Raji (cell line): ENCODE measurements around the gene CHML.

ENCODE experiments used
- POLR2A ChIP-seq: IDR thresholded peaks from 2 replicates; pipeline ENCODE4 v1.6.1; 2011; ENCODE audit warnings: low read depth, low read length, control low read depth; ENCODE audit not compliant: insufficient read depth

Gene CHML

GRCh38 chr1:241632987-241633386, 7.2 kb downstream of the CHML start:
- TF ChIP-seq POLR2A, result no peak

GRCh38 chr1:241631674-241632073, 8.5 kb downstream of the CHML start:
- TF ChIP-seq POLR2A, result no peak

DNA sequence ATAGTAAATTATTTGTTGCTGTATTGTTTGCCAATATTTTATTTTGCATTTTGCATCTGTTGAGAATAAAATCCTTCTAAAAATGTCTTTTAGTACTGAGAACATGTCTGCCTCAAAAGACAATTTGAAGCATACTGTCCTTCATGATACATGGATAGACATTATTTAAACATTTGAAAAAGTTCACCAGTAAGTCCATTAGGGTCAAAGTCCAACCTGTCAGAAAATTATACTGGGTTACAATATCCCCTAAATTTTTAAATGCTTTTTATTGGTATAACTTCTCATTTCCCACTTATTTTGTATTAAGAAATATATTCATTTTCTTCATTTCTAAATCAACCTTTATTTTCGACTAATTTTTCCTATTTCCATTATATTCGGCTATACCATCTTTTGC, 9.3 kb downstream of the CHML start:
- TF ChIP-seq POLR2A, result no peak

DNA sequence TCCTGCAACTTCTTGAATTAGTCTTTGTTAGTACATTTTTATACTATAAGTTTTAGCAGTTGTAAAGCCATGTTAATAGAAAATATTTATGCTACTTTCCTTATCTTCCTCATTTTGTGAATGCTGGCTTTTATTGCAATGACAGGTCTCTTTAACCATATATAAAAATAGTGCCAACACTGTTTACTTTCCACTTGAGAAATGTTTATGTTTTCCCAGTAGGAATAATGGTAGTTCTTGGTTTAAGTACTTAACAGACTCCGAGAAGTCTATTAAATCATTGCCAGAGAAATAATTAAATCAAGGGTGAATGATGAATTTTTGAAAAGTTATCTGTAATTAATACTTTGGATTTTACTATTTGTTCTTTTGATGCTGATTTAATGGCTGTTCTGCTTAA, 9.7 kb downstream of the CHML start:
- TF ChIP-seq POLR2A, result no peak

DNA sequence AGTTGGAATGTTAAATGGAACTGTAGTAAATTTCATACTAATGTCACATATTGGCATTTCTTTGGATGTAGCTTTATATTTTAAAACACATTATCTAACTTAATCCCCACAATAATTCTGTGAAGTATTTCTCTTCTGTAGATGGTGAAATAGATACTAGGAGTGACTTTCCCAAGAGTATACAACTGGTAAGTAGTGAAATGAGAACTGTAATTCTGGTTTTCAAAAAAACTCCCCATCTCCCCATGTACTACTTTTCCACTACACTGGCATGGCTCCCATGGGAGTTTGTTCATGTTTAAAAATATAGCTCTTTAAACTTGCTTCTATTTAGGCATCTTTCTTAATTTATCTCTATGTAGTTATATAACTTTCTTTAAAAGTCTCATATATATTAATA, 10.2 kb downstream of the CHML start:
- no peak for TF ChIP-seq POLR2A

DNA sequence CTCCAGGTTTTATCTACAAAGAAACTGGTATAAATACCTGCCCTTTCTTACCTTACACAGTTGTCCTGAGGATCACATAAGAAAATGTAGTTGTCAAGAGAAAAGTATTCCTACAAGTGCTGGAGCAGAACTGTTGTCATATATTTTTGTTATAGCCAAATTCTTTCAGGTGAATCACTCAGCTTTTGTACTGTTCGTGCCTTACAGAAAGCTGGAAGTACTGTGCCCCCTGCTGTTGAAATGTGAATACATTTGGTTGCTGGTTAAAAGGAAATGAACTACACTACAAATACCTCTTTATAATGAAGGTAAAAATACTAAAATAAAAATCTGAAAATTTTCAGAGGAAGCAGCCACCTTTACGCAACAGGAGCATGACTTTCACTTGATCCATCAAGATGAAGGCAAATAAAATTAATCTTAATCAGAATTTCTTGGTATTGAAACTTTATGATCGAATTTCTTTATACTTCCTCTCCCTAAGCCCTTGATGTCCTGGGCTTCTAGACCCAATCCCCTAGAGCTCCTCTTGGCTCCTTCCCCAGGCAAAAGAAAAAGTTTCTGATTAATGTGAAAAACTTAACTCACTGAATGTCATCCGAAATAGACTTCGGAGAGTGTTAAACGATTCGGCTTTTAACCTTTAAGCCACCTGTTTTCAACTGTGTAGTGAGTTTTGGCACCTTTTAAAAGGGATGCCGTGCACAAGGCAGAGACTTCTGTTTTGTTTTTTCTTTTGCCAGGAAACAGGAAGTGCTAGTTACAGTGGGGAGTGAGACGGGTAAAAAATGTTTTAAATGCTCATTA, 12.5 kb downstream of the CHML start:
- TF ChIP-seq POLR2A, result no peak

DNA sequence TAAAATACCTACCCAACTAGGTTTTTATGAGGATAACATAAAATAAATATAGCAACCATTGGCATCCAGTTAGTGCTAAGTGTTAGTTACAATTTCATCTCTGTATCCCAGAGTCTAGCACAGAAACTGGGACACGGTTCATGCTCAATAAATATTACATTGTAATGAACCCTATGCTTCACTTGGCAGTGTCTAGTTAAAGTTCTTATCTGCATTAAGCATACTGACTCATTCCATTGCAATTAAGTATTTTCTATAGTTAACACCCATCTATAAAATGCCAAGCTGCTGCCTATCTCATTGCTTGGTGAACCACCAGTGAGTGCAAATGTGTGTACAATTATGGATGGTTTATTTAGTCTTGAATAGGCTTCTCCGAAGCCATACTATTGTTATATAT, 15.2 kb downstream of the CHML start:
- TF ChIP-seq POLR2A, result no peak

DNA sequence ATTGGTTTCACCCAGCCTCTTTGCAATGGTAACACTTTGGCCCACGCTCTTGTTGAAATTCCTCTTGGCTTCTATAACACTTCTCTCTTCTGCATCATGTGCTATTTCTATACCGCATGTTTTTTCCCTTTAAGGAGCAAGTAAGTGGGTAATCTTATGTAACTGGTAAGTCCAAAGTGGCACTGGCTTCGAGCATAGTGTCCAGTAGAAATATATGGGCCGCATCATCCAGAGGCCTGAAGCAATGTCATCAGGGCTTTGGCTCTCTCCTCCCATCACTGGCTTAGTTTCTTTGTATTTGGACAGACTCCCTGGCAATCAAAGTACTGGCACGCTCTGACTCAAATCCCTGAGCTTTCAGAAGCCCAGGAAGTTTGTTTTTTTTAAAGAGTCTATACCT, 17.5 kb downstream of the CHML start:
- TF ChIP-seq POLR2A, result no peak

DNA sequence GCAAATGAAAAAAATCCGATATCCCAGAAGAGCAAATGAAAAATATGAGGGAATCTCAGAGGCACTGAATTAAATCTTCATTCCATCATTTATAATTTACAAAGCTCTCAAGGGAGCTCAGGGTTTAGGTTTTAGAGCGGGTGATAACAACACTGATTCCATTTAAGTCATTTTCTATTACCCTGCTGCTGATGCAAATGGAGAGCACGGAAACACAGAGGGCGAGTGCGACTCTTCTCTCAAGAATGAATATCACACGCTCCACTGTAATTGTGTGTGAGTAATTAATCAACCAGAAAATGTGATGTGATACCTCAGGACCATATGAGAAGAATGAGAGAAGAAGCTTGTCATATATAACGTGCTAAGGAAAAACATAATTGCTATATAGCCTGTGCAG, 22.7 kb downstream of the CHML start:
- no peak for TF ChIP-seq POLR2A

- TF ChIP-seq POLR2A, result no peak
Observed at GRCh38 chr1:241615043-241615974, 24.9 kb downstream of the CHML start.

DNA sequence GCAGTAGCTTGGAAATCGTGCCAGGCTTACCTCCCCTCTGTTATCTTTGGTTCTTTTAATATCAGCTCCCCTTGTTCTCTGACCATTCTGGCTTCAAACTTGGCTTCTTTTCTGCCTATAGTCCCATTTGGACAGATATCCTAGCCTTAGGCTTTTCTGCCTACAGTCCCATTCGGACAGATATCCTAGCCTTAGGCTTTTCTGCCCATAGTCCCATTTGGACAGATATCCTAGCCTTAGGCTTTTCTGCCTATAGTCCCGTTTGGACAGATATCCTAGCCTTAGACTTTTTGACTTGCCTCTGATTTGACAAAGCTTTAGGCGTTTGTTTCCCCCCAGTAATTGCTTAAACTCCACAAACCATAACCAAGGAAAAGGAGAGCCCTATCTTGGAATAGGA, 25.6 kb downstream of the CHML start:
- no peak for TF ChIP-seq POLR2A

DNA sequence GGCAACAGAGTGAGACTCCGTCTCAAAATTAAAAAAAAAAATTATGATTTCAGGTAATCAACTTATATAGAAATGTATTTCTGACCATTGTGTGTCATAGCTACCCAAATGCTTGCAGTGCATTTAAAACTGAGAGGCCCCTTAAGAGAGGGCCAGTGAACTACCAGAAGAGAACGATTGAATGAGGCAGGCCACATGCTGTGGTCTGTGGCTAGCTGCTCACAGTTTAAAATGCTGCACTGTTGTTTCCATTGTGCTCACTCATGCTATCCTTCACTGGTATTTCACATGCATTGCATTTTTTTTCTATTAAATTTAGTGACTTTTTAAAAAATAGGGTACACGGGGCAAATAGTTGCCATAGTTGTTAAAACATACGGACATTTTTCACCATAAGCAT, 26.0 kb downstream of the CHML start:
- no peak for TF ChIP-seq POLR2A

- TF ChIP-seq POLR2A, result no peak
Observed at GRCh38 chr1:241612533-241613477, 27.4 kb downstream of the CHML start.

DNA sequence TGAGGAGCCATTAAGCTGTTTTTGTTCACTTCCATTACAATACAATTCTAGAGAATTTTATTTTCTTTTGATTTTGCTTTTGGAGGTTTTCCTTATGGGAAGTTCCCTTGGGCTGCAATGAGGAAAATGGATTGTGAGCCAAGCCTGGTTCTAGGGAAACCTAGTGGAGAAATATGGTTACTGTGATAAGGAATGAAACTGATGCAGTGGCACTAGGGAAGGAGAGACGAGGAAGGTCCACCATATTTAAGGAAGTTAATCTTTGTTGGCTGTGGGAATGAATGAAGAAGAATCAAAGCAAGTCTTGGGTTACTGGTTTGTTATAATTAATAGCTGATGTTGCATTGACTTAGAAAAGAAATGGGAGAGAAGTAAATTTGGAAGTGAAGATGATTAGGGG, 28.4 kb downstream of the CHML start:
- TF ChIP-seq POLR2A, result no peak

- TF ChIP-seq POLR2A, result no peak
Observed at GRCh38 chr1:241611063-241611462, 29.1 kb downstream of the CHML start.

GRCh38 chr1:241610056-241610815, 29.9 kb downstream of the CHML start:
- no peak for TF ChIP-seq POLR2A
